Spleen (tissue), 7 donors: Measurements from ENCODE around the gene IL20.

Experiments used
- CTCF ChIP-seq, 11 experiments: fragments of 200-600 bp in 7 of 11; fragments of 450-650 bp in 4 of 11; sonication (generic) in 4 of 11; IDR thresholded peaks in 8 of 11; conservative IDR thresholded peaks in 3 of 11; 1 replicate in 7 of 11; 2 replicates in 4 of 11; pipeline versions ENCODE4 v1.4.0 to v1.8.0; 2016 to 2021; ENCODE audit warnings: antibody characterized with exemption in 11 of 11, inconsistent platforms in 4 of 11, mild to moderate bottlenecking in 1 of 11
- POLR2AphosphoS5 ChIP-seq, 3 donors: sonication (generic); formaldehyde crosslinking; IDR thresholded peaks; one replicate each; pipeline ENCODE4 v1.5.1; 2017; ENCODE audit warnings: antibody characterized with exemption in 3 of 3
- donor health status: DM: no; HTN: no; CAD: no; lungs with moderate emphysema.
- donor health status: DM: no; HTN: no; CAD: no.
- donor health status: DM: no; HTN: no; CAD: no.

GRCh38 chr1:206839857-206840256 is 25.6 kb upstream of the IL20 start:
- TF ChIP-seq POLR2AphosphoS5 (IDR thresholded peaks at IDR 0.05) (no peak), CTCF (IDR thresholded peaks at IDR 0.05 in 8 of 11, conservative IDR thresholded peaks at IDR 0.05 in 3 of 11) (no peak)
